NCI-H1694 treated with DMSO at 0.1 percent for 48 hours (cell line): Measurements from ENCODE around the gene POU5F1.
"Not testable (repeated sequence)": the region's sequence is repeated elsewhere in the genome, so short reads cannot be mapped to it uniquely, and the experiment has no call there.

Experiments used
- DNase-seq: peaks from one replicate; lab custom pipeline; 2025; lab: John Stamatoyannopoulos, UW

The POU5F1 gene

GRCh38 chr6:31190488-31190887, 20.0 kb upstream of the POU5F1 start:
- DNase-seq = no peak

- not testable (repeated sequence) for DNase-seq
These were observed 18.7 kb upstream of the POU5F1 start for GRCh38 chr6:31189223-31189622.

GRCh38 chr6:31187780-31188194, 17.3 kb upstream of the POU5F1 start:
- DNase-seq = no peak

- DNase-seq = no peak
These were observed 15.7 kb upstream of the POU5F1 start for GRCh38 chr6:31186052-31186734.

GRCh38 chr6:31185695-31186051, 15.2 kb upstream of the POU5F1 start:
- DNase-seq = not testable (repeated sequence)

GRCh38 chr6:31183859-31184258, 13.4 kb upstream of the POU5F1 start:
- DNase-seq = not testable (repeated sequence)

- DNase-seq = not testable (repeated sequence)
These were observed 12.8 kb upstream of the POU5F1 start for GRCh38 chr6:31183287-31183686.

GRCh38 chr6:31180500-31180899, 10.0 kb upstream of the POU5F1 start:
- no peak for DNase-seq

GRCh38 chr6:31179896-31180295, 9.4 kb upstream of the POU5F1 start:
- DNase-seq = no peak

GRCh38 chr6:31179042-31179386, 8.5 kb upstream of the POU5F1 start:
- no peak for DNase-seq

- DNase-seq = no peak
These were observed 7.9 kb upstream of the POU5F1 start for GRCh38 chr6:31178143-31179041.

GRCh38 chr6:31175971-31176370, 5.5 kb upstream of the POU5F1 start:
- no peak for DNase-seq

- no peak for DNase-seq
These were observed 3.9 kb upstream of the POU5F1 start for GRCh38 chr6:31174378-31174777.

- no peak for DNase-seq
These were observed 2.9 kb upstream of the POU5F1 start for GRCh38 chr6:31173406-31173805.

- no peak for DNase-seq
These were observed 2.5 kb upstream of the POU5F1 start for GRCh38 chr6:31172973-31173384.

- DNase-seq = no peak
These were observed 1.7 kb upstream of the POU5F1 start for GRCh38 chr6:31171931-31172905.

- no peak for DNase-seq
These were observed 647 bp upstream of the POU5F1 start for GRCh38 chr6:31170987-31171671.

GRCh38 chr6:31169858-31170599, 453 bp downstream of the POU5F1 start:
- DNase-seq = not testable (repeated sequence)

GRCh38 chr6:31169123-31169857, 1.2 kb downstream of the POU5F1 start:
- DNase-seq = no peak

GRCh38 chr6:31168606-31169005, 1.9 kb downstream of the POU5F1 start:
- DNase-seq = no peak
